GM03348 (cell line): ENCODE results near the gene ISLR2.
A peak's percentile ranks its signal among the peaks of the same experiment; 100 is the strongest.

ENCODE experiments used
- DNase-seq: peaks from one replicate; pipeline ENCODE4 v3.0.0; 2012; ENCODE audit warnings: low spot score

ISLR2 gene

DNA sequence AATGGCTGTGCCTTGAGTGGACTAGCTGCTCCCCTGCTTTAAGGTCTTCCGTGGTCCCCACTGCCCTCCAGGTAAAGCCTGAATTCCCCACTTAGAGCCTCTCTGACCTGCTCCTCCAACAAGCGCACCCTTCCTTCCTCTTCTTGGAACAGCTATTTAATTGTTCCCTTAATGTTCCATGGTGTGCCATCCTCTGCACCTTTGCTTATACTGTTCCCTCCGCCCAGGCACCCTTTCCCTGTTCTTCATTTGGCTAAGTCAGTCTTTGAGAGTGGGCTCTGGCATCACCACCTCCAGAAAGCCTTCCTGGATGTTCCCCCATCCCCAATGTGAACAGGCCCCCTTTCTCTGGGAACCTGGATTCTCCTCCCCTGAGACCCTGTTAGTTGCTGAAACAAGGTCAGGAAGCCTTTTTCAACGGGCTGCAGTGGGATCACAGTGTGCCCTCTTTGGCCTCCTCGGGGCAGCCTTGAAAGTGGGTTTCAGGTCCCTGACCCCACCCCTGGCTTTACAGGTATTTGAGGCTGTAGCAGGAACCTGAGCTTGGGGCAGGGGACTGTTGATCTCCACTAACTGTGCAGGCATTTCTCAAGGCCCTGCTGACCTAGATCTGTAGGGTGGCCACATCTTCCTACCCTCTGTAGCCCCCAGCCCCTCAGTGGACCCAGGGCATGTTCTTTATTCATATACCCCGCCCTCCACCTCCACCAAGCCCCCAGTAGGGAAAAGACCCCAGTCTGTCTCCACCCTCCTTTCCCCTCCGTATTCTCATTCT lies 48.1 kb downstream of the ISLR2 start:
- no peak for DNase-seq

DNA sequence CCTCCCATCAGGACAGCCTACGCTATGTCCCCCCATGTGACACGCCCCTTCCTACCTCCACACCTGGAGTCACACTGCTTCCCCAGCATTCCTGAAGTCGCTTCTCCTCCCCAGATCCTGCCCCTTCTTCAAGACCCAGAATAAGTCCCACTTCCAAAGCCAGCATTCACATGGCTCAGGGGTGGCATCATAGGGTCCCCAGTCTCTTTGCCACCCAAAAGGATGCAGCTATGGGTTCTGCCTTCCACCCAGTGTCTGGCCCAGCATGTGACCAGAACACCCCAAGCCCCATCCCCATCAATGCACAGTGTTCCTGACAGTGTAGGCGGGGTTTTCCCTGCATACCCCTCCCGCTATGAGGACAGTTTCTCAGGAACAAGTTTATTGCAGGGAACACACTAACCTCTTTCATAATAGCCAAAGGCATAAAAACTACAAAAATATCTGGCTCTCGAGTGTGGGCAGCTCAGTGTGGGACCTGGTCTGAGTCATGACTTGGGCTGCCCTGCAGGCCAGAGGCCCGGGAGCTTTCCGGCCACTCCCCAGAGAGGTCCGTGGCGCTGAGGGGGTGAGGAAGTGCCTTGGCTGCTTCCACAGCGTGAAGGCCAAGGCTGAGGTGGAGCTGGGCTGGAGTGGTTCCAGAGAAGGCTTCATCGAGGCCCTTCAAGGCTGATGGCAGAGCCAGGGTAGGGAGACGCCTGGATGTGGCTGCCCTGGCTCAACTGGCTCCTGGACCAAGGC lies 48.9 kb downstream of the ISLR2 start:
- DNase-seq, result peak; percentile 96

DNA sequence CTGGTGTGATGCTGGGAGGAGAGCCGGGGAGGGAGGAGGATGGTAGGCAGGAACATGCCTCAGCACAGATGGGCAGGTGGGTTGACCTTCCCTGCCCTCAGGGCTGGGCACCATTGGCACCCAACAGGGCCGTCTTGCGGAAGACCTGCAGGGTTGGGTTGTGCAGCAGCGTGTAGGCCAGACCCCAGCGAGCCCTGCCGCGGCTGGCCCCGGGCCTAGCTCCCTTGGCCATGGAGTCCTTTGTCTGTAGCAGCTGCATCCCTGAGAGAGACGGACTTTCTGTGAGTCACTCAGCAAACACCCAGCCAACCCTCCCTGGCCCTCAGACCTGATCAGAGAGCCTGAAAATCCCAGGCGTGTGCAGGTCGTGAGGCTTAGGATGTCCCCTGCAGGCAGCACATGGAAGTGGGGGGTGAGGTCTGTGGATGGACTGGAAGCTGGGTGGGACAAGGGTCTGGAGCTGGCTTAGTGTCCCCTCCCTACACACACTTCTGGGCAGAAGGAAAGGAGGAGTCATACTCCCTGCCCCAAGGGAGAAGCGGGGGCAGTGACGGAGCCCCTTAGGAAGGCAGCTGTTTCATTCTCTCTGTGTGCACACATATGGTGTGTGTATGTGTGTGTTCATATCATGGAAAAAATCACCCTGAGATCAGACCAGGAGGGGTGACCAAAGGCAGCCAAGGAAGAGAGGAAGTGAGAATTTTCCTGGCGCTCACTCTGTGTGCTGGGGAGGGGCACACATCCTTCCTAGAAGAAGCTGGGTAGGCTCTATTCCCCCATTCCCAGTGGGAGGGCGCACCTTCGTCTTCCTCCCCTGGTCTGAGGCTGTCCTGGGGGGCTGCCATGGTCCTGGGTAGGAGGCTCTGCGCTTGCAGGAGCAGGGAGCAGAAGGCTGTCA lies 49.8 kb downstream of the ISLR2 start:
- DNase-seq, result peak; percentile 80

DNA sequence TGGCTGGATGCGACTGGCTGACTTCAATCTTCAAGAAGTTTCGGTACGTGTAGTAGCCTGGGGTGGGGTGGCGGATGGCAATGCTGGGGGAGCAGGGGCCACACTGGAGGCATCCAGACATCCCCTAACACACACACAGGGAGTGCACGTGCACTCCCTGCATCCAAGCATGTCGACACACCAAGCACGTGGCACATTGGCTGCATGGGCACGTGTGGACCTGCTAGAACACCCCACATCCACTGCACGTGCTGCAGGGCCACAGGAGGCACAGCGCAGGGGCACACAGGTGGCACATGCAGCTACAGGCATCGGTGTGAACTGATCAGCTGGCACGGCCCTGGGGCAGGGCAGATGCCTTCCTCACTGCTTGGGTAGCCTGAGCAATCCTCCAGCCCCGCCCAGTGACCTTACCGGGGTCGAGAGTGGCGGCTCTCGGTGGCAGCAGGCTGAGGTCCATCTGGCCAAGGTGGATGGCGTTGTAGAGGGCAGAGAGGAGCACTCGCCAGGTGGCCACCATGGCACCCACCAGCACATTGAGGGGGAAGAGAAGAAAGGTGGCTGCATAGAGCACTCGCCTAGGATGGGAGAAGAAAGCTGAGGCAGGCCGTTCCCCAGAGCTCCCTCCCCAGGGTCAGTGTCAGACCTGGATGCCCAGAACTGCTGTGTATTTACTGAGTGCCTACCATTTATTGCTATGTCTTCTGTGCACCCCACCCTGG lies 50.7 kb downstream of the ISLR2 start:
- DNase-seq, result no peak

DNA sequence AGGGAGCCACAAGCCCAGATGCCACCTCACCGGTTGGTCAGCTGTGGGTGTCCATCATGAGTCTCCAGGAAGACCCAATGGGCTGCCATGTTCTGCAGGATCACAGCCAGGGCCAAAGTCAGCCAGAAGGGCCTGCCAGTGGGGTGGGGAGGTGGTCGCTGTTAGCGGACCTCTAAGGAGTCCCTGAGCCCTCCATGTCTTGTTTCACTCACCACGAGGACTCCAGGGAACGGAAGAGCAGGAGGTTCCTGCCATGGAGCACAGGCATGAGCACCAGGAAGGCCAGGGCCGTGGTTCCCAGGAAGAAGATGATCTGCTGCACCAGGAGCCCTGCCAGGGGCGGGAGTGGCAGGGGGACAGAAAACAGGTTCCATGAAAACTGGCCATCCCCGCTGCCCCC lies 51.7 kb downstream of the ISLR2 start:
- DNase-seq, result no peak

DNA sequence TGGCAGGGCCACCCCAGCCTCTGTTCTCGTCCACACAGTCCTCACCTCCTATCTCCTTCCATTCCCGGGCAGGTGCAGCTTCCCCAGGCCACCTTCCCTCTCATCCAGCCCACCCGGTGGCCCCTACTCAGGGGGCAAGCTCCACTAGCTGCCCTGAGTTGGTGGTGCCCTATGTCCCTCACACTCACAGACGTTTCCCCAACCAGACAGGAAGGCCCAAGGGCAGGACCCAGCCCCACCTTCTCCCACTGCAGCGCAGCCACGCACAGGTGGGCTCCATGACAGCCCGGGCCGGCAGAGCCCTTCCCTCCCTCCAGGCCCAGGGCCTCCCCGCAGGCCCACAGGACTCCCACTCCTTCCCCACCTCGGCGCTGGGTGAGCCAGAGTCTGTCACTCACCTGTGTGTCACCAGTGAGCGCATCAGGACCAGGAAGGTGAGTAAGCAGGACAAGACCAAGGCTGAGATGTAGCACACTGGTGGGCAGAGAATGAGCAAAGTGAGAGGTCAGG lies 54.3 kb downstream of the ISLR2 start:
- DNase-seq, result no peak

DNA sequence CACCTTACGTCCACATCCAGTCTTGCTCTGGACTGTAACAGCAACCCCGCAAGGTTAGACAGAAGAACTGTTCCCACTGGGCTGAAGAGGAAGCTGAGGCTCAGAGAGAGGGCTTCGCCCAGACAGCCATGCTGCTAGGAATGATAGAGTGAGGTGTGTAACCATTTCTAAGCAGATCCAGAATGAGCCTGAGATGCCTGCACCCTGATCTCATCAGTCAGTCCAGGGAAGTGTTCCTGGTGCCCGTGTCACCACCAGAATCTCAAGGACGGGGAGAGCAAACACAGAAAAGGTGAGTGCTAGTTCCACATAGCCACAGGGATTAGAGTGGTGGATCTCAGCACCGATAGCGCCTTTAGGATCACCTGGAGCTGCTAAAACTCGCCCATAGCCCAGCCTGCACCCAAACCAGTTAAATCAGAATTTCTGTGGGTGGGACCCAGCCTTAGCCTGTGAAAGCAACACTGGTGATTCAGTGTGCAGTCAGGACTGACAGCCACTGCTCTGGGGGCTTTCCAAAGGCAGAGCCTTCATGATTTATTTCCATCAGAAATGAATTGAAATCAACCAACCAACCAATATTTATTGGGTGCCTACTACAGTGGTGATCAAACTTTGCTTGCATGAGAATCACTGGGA lies 55.4 kb downstream of the ISLR2 start:
- no peak for DNase-seq
